ENCODE data around the gene CLCF1.

DNA sequence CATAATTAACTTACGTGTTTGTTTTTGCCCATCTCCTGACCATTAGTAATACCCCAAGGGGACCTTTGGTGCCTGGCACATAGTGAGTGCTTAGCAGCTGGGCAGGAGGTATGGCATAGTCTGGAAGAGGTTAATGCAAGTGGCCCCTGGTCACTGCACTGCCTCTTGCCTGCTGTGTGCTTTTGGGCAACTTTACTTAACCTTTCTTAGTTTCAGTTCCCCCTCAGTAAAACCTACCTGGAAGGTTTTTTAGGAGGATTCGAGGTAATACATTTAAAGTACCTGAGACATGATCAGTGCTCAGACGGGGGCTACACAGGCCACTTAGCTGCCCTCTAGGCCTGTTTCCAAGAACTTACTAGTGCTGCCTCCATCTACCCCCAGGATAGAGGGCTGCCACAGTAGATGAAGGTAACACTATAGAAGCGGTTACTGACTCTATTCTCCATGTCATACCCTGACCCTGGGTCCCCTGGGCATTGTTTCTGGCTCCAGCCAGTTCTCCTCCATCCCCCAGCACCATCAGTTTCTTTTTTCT, 23.4 kb downstream of the CLCF1 start:
- TF ChIP-seq, protein P1, sequence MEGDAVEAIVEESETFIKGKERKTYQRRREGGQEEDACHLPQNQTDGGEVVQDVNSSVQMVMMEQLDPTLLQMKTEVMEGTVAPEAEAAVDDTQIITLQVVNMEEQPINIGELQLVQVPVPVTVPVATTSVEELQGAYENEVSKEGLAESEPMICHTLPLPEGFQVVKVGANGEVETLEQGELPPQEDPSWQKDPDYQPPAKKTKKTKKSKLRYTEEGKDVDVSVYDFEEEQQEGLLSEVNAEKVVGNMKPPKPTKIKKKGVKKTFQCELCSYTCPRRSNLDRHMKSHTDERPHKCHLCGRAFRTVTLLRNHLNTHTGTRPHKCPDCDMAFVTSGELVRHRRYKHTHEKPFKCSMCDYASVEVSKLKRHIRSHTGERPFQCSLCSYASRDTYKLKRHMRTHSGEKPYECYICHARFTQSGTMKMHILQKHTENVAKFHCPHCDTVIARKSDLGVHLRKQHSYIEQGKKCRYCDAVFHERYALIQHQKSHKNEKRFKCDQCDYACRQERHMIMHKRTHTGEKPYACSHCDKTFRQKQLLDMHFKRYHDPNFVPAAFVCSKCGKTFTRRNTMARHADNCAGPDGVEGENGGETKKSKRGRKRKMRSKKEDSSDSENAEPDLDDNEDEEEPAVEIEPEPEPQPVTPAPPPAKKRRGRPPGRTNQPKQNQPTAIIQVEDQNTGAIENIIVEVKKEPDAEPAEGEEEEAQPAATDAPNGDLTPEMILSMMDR (IDR thresholded peaks at IDR 0.05; ENCODE audit: low read length): no peak
- no peak for TF ChIP-seq EZH2 (IDR thresholded peaks at IDR 0.05; ENCODE audit: borderline replicate concordance, low read length)

Measured in OCI-LY1 (cell line).